OCI-LY1 (cell line): ENCODE data around the gene SLMAP.

Experiments used
- EZH2 ChIP-seq: fragments of 200-600 bp; sonication (generic), shearing (Covaris generic); IDR thresholded peaks from 2 replicates; pipeline ENCODE4 v1.8.0; 2017; ENCODE audit warnings: borderline replicate concordance, mixed run types, mild to moderate bottlenecking, antibody characterized with exemption, low read length, moderate library complexity, mixed read lengths
- TF ChIP-seq, protein P1 (sequence below): fragments of 200-600 bp; sonication (generic), shearing (Covaris generic); IDR thresholded peaks from 2 replicates; pipeline ENCODE4 v1.5.1; 2017; ENCODE audit warnings: mild to moderate bottlenecking, antibody characterized with exemption, low read length, moderate library complexity, mixed read lengths

DNA sequence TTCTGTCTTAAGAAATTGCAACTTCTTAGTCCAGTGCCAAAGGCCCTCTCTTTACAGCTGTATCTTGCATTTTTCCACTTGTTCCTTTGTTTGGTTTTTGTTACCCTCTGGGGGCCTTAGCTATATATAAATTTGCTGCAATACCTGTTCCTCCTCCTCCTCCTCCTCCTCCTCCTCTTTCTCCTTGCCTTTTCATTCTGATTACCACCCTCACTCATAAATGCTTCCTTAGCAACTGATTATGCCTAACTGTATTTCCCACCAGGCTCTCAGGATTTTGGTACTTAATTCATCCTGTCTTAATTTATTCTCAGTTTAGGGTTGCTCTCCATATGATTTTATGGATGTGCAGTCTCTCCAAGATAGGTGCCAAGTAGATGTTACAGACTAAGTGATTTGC lies 65.7 kb downstream of the SLMAP start:
- TF ChIP-seq EZH2: no peak
- TF ChIP-seq, protein P1, sequence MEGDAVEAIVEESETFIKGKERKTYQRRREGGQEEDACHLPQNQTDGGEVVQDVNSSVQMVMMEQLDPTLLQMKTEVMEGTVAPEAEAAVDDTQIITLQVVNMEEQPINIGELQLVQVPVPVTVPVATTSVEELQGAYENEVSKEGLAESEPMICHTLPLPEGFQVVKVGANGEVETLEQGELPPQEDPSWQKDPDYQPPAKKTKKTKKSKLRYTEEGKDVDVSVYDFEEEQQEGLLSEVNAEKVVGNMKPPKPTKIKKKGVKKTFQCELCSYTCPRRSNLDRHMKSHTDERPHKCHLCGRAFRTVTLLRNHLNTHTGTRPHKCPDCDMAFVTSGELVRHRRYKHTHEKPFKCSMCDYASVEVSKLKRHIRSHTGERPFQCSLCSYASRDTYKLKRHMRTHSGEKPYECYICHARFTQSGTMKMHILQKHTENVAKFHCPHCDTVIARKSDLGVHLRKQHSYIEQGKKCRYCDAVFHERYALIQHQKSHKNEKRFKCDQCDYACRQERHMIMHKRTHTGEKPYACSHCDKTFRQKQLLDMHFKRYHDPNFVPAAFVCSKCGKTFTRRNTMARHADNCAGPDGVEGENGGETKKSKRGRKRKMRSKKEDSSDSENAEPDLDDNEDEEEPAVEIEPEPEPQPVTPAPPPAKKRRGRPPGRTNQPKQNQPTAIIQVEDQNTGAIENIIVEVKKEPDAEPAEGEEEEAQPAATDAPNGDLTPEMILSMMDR: no peak
